SH-SY5Y (cell line): Measurements from ENCODE around the gene MBOAT7.

Experiments
- GATA2 ChIP-seq: IDR thresholded peaks from 2 replicates; pipeline ENCODE4 v1.6.1; 2011; ENCODE audit warnings: mild to moderate bottlenecking, low read depth, low read length
- GATA3 ChIP-seq: IDR thresholded peaks from 2 replicates; pipeline ENCODE4 v1.6.1; 2011; ENCODE audit warnings: low read depth, mild to moderate bottlenecking, low read length, moderate library complexity

GRCh38 chr19:54127688-54128440 is 61.5 kb downstream of the MBOAT7 start:
- TF ChIP-seq GATA3, result no peak
- no peak for TF ChIP-seq GATA2
